PFSK-1 (cell line): ENCODE measurements around the gene FAR2.

Experiments
- FOXP2 ChIP-seq: optimal IDR thresholded peaks from 2 replicates; pipeline ENCODE3; 2011; ENCODE audit warnings: borderline replicate concordance, control low read depth, inconsistent platforms; ENCODE audit not compliant: insufficient read depth; ENCODE audit errors: extremely low read length, extremely low read depth
- POLR2AphosphoS5 ChIP-seq: IDR thresholded peaks from 2 replicates; pipeline ENCODE4 v1.6.1; 2012; ENCODE audit warnings: low read depth, mild to moderate bottlenecking, control low read depth, low read length, moderate library complexity
- SIN3A ChIP-seq: IDR thresholded peaks from 2 replicates; pipeline ENCODE4 v1.6.1; 2012; ENCODE audit warnings: mild to moderate bottlenecking, low read length, moderate library complexity, borderline replicate concordance; ENCODE audit not compliant: insufficient read depth
- TAF1 ChIP-seq: IDR thresholded peaks from 2 replicates; pipeline ENCODE4 v1.6.1; 2012; ENCODE audit warnings: low read length, control low read depth, borderline replicate concordance; ENCODE audit not compliant: insufficient read depth
- TF ChIP-seq, protein P1 (sequence below), 2 experiments: IDR thresholded peaks; 2 replicates each; pipeline versions ENCODE4 v1.6.1 to v1.8.0; 2011 to 2012; ENCODE audit warnings: low read depth in 2 of 2, low read length in 2 of 2, control low read depth in 1 of 2, inconsistent platforms in 1 of 2, mild to moderate bottlenecking in 1 of 2, moderate library complexity in 1 of 2; ENCODE audit not compliant: insufficient read depth in 1 of 2

The FAR2 gene

DNA sequence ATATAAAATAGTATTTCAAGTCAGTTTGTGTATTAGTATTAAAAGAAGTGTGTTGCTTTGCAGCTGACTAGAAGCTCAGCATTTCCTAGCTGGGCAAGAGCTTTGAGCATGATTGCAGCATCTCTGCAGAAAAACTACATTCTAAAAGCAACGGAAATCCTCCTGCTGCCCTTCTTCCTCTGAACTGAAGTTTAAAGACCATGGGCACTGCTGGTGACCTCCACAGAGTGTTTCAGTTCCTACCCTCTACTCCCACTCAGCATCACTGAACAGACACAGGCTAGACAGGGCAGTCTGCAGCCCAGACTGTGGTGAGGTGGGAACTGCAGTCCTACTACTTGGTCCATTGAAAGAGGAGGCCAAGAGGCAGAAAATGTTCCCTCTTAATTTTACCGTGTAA, 59.0 kb downstream of the FAR2 start:
- TF ChIP-seq, protein P1, sequence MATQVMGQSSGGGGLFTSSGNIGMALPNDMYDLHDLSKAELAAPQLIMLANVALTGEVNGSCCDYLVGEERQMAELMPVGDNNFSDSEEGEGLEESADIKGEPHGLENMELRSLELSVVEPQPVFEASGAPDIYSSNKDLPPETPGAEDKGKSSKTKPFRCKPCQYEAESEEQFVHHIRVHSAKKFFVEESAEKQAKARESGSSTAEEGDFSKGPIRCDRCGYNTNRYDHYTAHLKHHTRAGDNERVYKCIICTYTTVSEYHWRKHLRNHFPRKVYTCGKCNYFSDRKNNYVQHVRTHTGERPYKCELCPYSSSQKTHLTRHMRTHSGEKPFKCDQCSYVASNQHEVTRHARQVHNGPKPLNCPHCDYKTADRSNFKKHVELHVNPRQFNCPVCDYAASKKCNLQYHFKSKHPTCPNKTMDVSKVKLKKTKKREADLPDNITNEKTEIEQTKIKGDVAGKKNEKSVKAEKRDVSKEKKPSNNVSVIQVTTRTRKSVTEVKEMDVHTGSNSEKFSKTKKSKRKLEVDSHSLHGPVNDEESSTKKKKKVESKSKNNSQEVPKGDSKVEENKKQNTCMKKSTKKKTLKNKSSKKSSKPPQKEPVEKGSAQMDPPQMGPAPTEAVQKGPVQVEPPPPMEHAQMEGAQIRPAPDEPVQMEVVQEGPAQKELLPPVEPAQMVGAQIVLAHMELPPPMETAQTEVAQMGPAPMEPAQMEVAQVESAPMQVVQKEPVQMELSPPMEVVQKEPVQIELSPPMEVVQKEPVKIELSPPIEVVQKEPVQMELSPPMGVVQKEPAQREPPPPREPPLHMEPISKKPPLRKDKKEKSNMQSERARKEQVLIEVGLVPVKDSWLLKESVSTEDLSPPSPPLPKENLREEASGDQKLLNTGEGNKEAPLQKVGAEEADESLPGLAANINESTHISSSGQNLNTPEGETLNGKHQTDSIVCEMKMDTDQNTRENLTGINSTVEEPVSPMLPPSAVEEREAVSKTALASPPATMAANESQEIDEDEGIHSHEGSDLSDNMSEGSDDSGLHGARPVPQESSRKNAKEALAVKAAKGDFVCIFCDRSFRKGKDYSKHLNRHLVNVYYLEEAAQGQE (IDR thresholded peaks at IDR 0.05; ENCODE audit: insufficient read depth in 1 of 2, low read depth in 2 of 2, low read length in 2 of 2): no peak
- TF ChIP-seq FOXP2 (no peak), SIN3A (no peak), TAF1 (no peak), POLR2AphosphoS5 (no peak)

GRCh38 chr12:29208936-29209701, 60.0 kb downstream of the FAR2 start:
- TF ChIP-seq, protein P1 (IDR thresholded peaks at IDR 0.05; ENCODE audit: insufficient read depth in 1 of 2, low read depth in 2 of 2, low read length in 2 of 2): no peak
- TF ChIP-seq POLR2AphosphoS5 (no peak), TAF1 (no peak), FOXP2 (no peak), SIN3A (no peak)

DNA sequence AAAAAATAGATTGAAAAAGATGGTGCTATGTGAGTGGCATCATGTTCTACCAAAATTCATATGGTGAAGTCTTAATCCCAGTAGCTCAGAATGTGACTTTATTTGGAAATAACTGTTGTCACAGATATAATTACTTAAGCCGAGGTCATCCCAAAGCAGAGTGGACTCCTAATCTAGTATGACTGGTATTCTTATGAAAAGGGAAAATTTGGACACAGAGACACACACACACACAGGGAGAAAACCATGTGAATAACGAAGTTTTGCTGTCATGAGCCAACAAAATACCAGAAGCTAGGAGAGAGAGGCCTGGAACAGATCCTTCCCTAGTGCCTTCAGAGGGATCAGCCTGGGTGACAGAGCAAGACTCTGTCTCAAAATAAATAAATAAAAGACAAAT, 62.6 kb downstream of the FAR2 start:
- TF ChIP-seq TAF1 (no peak), POLR2AphosphoS5 (no peak), SIN3A (no peak), FOXP2 (no peak)
- TF ChIP-seq, protein P1 (IDR thresholded peaks at IDR 0.05; ENCODE audit: insufficient read depth in 1 of 2, low read depth in 2 of 2, low read length in 2 of 2): no peak

DNA sequence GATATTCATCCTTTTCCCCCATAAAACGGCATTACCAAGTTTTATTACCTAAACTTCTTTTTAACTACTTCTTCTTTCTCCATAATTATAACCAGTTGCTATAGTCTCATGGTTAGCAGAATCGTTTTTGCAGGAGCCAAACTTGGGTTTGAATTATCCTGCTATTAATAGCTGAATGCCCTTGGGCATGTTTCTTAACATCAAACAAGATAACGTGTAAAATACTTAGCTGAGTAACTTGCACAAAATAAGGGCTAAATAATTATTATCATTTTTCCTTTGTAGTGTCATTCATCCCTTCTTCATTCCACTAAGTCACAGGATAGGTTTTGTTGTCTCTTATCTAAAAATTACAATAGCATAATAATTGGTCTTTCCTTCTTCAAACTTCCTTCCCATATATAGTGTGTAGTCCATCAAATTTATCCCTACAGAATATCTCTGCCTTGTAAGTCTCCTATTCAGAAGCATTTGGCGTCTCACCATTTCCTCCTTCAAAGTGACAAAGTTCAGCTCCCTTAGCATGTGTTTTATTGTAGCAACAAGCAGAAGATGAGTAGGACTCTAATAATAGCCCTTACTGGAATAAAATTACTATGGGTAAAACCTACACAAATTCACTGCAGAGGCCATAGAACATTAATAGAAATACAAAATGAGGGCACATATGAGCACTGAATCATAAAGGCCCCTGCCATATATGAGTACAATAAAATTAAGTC, 63.8 kb downstream of the FAR2 start:
- no peak for TF ChIP-seq POLR2AphosphoS5
- TF ChIP-seq SIN3A: no peak
- TF ChIP-seq TAF1: no peak
- no peak for TF ChIP-seq FOXP2
- TF ChIP-seq, protein P1 (IDR thresholded peaks at IDR 0.05; ENCODE audit: insufficient read depth in 1 of 2, low read depth in 2 of 2, low read length in 2 of 2): no peak

GRCh38 chr12:29216266-29216665, 67.2 kb downstream of the FAR2 start:
- TF ChIP-seq, protein P1 (IDR thresholded peaks at IDR 0.05; ENCODE audit: insufficient read depth in 1 of 2, low read depth in 2 of 2, low read length in 2 of 2): no peak
- TF ChIP-seq FOXP2 (no peak), POLR2AphosphoS5 (no peak), TAF1 (no peak), SIN3A (no peak)
